IMR-90 (cell line): ENCODE data around the gene PCBD1.

Experiments
- CEBPB ChIP-seq: IDR thresholded peaks from 2 replicates; pipeline ENCODE4 v1.6.1; 2012; ENCODE audit warnings: low read depth, low read length, improper control_type of control experiment
- CHD1 ChIP-seq: IDR thresholded peaks from 2 replicates; pipeline ENCODE4 v1.6.1; 2012; ENCODE audit warnings: low read depth, low read length, improper control_type of control experiment
- CTCF ChIP-seq: conservative IDR thresholded peaks from 2 replicates; pipeline ENCODE4 v1.5.1; 2012; ENCODE audit warnings: mild to moderate bottlenecking, low read depth, low read length, improper control_type of control experiment
- MAFK ChIP-seq: IDR thresholded peaks from 2 replicates; pipeline ENCODE4 v1.6.1; 2012; ENCODE audit warnings: low read depth, low read length, improper control_type of control experiment
- MAZ ChIP-seq: IDR thresholded peaks from 2 replicates; pipeline ENCODE4 v1.6.1; 2012; ENCODE audit warnings: low read depth, mild to moderate bottlenecking, low read length, improper control_type of control experiment, moderate library complexity, borderline replicate concordance
- MXI1 ChIP-seq: IDR thresholded peaks from 2 replicates; pipeline ENCODE4 v1.6.1; 2012; ENCODE audit warnings: low read depth, mild to moderate bottlenecking, low read length, moderate library complexity, borderline replicate concordance
- NFE2L2 ChIP-seq: fragments of 150-350 bp; IDR thresholded peaks from 2 replicates; pipeline ENCODE4 v1.6.1; 2016; ENCODE audit warnings: low read depth, mild to moderate bottlenecking, low read length
- POLR2A ChIP-seq: IDR thresholded peaks from 2 replicates; pipeline ENCODE4 v1.6.1; 2012; ENCODE audit warnings: mild to moderate bottlenecking, low read depth, low read length
- RAD21 ChIP-seq: IDR thresholded peaks from 2 replicates; pipeline ENCODE4 v1.6.1; 2012; ENCODE audit warnings: low read length, improper control_type of control experiment
- RCOR1 ChIP-seq: IDR thresholded peaks from 2 replicates; pipeline ENCODE4 v1.6.1; 2012; ENCODE audit warnings: mild to moderate bottlenecking, low read length, improper control_type of control experiment; ENCODE audit not compliant: insufficient replicate concordance
- RFX5 ChIP-seq: IDR thresholded peaks from 2 replicates; pipeline ENCODE4 v1.8.0; 2012; ENCODE audit warnings: low read depth, mild to moderate bottlenecking, low read length, moderate library complexity
- SMC3 ChIP-seq: fragments of 150-350 bp; IDR thresholded peaks from 2 replicates; pipeline ENCODE4 v1.6.1; 2016; ENCODE audit warnings: low read depth, mild to moderate bottlenecking, antibody characterized with exemption, low read length, moderate library complexity

- TF ChIP-seq RFX5 (no peak), POLR2A (no peak), CTCF (no peak), RCOR1 (no peak), CEBPB (no peak), CHD1 (no peak), MAFK (no peak), SMC3 (no peak), RAD21 (no peak), NFE2L2 (no peak), MXI1 (no peak), MAZ (no peak)
Observed at GRCh38 chr10:70931168-70931815, 42.9 kb upstream of the PCBD1 start.
